ENCODE data around the gene OIP5. TPM values are rescaled to one million over a fixed set of nuclear protein-coding genes. Genes with fewer than 3 reads are reported as not detected.

OIP5 gene
- total and polyA plus RNA-seq, 10 of the 15 experiments (the other 5 are each of a cell fraction or from before 2014, with no cell fraction given) = 4.8 to 61.4 (median 22.1) TPM

DNA sequence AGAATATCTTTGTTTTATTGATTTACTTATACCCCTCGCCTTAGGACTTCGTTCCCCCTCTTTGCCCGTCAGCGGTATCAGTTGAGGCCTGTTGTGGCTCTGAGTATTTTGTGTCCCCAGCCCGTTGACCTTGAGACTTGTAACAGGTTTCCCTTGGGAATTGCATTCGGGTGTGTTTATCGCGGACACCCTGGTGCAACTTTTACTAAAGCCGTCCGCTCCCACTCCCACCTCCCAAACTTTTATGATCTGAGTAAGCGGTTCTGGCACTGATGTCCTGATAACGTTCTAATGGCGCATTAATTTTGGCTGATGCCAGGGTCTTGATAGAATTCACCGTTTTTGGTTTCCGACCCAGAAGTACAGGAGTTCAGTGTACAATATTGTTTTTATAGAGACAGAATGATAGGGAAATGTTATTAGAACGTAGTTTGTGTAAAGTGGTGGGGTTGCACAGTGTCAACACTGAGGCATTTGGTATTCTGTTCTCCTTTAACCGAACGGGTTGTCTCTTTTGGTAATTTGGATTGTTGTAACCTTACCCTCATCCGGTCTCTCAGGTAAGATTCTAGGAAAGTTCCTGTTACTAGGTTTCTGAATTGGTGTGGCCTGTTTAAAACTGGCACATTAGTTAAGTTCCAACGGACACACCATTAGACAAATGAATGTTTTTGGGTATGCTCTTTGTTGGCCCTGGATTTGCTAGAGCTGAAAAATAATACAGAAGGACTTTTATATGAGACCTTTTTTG, 47.8 kb downstream of the OIP5 start (continued):
- TF ChIP-seq IKZF1 (conservative IDR thresholded peaks at IDR 0.05) = peak; percentile 26; the same call in 1 of the 2 replicates
- TF ChIP-seq MEF2A (IDR thresholded peaks at IDR 0.05; ENCODE audit: insufficient read depth, low read depth, low read length) = no peak
- TF ChIP-seq ESRRA (IDR thresholded peaks at IDR 0.05; ENCODE audit: low read length) = peak; percentile 63; the same call in 1 of the 2 replicates
- TF ChIP-seq, protein P1, sequence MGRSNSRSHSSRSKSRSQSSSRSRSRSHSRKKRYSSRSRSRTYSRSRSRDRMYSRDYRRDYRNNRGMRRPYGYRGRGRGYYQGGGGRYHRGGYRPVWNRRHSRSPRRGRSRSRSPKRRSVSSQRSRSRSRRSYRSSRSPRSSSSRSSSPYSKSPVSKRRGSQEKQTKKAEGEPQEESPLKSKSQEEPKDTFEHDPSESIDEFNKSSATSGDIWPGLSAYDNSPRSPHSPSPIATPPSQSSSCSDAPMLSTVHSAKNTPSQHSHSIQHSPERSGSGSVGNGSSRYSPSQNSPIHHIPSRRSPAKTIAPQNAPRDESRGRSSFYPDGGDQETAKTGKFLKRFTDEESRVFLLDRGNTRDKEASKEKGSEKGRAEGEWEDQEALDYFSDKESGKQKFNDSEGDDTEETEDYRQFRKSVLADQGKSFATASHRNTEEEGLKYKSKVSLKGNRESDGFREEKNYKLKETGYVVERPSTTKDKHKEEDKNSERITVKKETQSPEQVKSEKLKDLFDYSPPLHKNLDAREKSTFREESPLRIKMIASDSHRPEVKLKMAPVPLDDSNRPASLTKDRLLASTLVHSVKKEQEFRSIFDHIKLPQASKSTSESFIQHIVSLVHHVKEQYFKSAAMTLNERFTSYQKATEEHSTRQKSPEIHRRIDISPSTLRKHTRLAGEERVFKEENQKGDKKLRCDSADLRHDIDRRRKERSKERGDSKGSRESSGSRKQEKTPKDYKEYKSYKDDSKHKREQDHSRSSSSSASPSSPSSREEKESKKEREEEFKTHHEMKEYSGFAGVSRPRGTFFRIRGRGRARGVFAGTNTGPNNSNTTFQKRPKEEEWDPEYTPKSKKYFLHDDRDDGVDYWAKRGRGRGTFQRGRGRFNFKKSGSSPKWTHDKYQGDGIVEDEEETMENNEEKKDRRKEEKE (IDR thresholded peaks at IDR 0.05) = no peak
- no peak for TF ChIP-seq HSF1 (IDR thresholded peaks at IDR 0.05; ENCODE audit: low read depth, low read length)
- peak; percentile 81 for TF ChIP-seq MEF2B (IDR thresholded peaks at IDR 0.05; ENCODE audit: partially characterized antibody, poor library complexity, severe bottlenecking)
